Smooth muscle cell (in vitro differentiated cells): Measurements from ENCODE around the gene SLIT3. TPM values are rescaled to one million over a fixed set of nuclear protein-coding genes. Genes with fewer than 3 reads are reported as not detected.

Experiments used
- DNase-seq: peaks from one replicate; lab custom pipeline; 2025; ENCODE audit not compliant: unreplicated experiment; lab: John Stamatoyannopoulos, UW
- H2AFZ ChIP-seq: fragments of 200-600 bp; sonication (generic); 2 replicates; pipeline ENCODE4 v1.6.0; 2016; ENCODE audit warnings: antibody characterized with exemption, low read depth, mild to moderate bottlenecking
- H3F3A ChIP-seq: fragments of 200-600 bp; sonication (generic); 2 replicates; pipeline ENCODE4 v1.6.0; 2017; ENCODE audit warnings: antibody characterized with exemption, low read depth
- H3K27ac ChIP-seq: fragments of 200-600 bp; sonication (generic); 2 replicates; pipeline ENCODE4 v1.5.1; 2016; ENCODE audit warnings: low read depth, mild to moderate bottlenecking
- H3K27me3 ChIP-seq: fragments of 200-600 bp; sonication (generic); 2 replicates; pipeline ENCODE4 v1.6.1; 2016; ENCODE audit warnings: low read depth, mild to moderate bottlenecking
- H3K36me3 ChIP-seq: fragments of 200-600 bp; sonication (generic); 2 replicates; pipeline ENCODE4 v1.5.1; 2016; ENCODE audit warnings: low read depth
- H3K4me1 ChIP-seq: fragments of 200-600 bp; sonication (generic); 2 replicates; pipeline ENCODE4 v1.5.1; 2016; ENCODE audit warnings: low read depth
- H3K4me2 ChIP-seq: fragments of 200-600 bp; sonication (generic); 2 replicates; pipeline ENCODE4 v1.6.0; 2016; ENCODE audit warnings: mild to moderate bottlenecking
- H3K4me3 ChIP-seq: fragments of 200-600 bp; sonication (generic); 2 replicates; pipeline ENCODE4 v1.5.1; 2016; ENCODE audit warnings: mild to moderate bottlenecking
- H3K79me2 ChIP-seq: fragments of 200-600 bp; sonication (generic); 2 replicates; pipeline ENCODE4 v1.6.0; 2016; ENCODE audit warnings: low read depth, mild to moderate bottlenecking
- H3K9ac ChIP-seq: fragments of 200-600 bp; sonication (generic); 2 replicates; pipeline ENCODE4 v1.6.0; 2016; ENCODE audit warnings: low read depth
- H3K9me3 ChIP-seq: fragments of 200-600 bp; sonication (generic); replicated peaks from 2 replicates; pipeline ENCODE4 v1.5.1; 2016; ENCODE audit warnings: low read depth
- H4K20me1 ChIP-seq: fragments of 200-600 bp; sonication (generic); 2 replicates; pipeline ENCODE4 v1.6.0; 2016; ENCODE audit warnings: low read depth
- WGBS: methylation state at CpG from one replicate; pipeline ENCODE4 v1.1.7; 2016; ENCODE audit warnings: low lambda C conversion rate; 5-methylcytosine and 5-hydroxymethylcytosine counted together
- polyA plus RNA-seq: library from polyadenylated mRNA; unstranded; fragments of >200 nt; fragmentation: Nextera tagmentation; extraction: Ambion mirVana; gene quantifications from 2 replicates; pipeline ENCODE4 v1.2.1, GENCODE V29; 2016
- total RNA-seq: library from RNA; depleted of rRNA; stranded (reverse); fragments of >200 nt; gene quantifications from 2 replicates; pipeline ENCODE4 v1.2.3, GENCODE V29; 2014
- TF ChIP-seq, protein P1 (sequence below): fragments of 200-600 bp; sonication (generic); IDR thresholded peaks from 2 replicates; pipeline ENCODE4 v1.5.1; 2017; ENCODE audit warnings: borderline replicate concordance, mild to moderate bottlenecking, antibody characterized with exemption; ENCODE audit not compliant: insufficient read depth, poor library complexity, severe bottlenecking

SLIT3 gene
- total and polyA plus RNA-seq, 2 experiments from 2014 or later: 25.4 to 29.5 TPM

DNA sequence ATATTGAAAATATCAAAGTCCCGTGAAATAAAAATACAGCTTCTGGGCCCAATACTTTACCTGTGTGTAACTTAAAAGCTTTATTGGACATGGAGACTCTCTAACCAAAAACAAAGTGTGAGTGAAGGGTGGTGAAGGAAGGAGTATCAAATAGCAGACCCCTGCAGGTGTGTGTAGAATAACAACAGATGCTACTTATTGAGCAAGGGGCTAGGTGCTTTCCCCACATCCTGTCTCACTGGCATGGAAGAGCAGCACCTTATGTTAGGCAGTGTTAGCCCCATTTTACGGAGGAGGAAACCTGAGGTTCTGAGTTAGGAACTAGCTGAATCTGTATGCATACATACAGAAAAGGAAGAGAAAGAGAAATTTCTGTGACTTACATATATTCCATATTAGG lies 21.8 kb downstream of the SLIT3 start:
- no peak overlapping the region for H3K27ac ChIP-seq
- no peaks in the 10 kb centered on the region for H3K9me3 ChIP-seq
- no peak for DNase-seq
- H3K79me2 ChIP-seq: no peaks in the 10 kb centered on the region
- WGBS: 91% methylated on average over 2 of the region's 2 CpGs
- H3K4me1 ChIP-seq: no peaks in the 10 kb centered on the region
- H3K9ac ChIP-seq: no peak overlapping the region
- H3K27me3 ChIP-seq: no peaks in the 10 kb centered on the region
- TF ChIP-seq, protein P1, sequence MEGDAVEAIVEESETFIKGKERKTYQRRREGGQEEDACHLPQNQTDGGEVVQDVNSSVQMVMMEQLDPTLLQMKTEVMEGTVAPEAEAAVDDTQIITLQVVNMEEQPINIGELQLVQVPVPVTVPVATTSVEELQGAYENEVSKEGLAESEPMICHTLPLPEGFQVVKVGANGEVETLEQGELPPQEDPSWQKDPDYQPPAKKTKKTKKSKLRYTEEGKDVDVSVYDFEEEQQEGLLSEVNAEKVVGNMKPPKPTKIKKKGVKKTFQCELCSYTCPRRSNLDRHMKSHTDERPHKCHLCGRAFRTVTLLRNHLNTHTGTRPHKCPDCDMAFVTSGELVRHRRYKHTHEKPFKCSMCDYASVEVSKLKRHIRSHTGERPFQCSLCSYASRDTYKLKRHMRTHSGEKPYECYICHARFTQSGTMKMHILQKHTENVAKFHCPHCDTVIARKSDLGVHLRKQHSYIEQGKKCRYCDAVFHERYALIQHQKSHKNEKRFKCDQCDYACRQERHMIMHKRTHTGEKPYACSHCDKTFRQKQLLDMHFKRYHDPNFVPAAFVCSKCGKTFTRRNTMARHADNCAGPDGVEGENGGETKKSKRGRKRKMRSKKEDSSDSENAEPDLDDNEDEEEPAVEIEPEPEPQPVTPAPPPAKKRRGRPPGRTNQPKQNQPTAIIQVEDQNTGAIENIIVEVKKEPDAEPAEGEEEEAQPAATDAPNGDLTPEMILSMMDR: no peak
- H4K20me1 ChIP-seq: no peaks in the 10 kb centered on the region
- no peaks in the 10 kb centered on the region for H3K36me3 ChIP-seq
- H3F3A ChIP-seq: no peaks in the 10 kb centered on the region
- H3K4me2 ChIP-seq: no peak overlapping the region
- H2AFZ ChIP-seq: no peak overlapping the region
- H3K4me3 ChIP-seq: no peak overlapping the region

DNA sequence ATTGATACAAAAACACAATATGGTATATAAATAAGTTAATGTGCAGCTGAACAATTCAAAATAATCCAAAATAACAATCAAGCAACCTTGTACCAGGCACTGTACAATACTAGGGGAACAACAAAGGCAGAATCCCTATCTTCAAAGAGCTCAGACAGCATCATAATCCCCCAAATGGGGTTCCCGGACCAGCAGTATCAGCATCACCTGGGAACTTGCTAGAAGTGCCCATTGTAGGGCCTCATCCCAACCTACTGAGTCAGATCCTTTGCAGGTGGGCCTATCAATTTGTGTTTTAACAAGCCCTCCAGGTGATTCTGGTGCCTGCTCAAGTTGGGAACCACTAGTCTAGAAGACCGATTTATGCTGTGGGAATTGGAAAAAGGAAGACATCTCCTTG lies 27.1 kb downstream of the SLIT3 start:
- WGBS: 98% methylated on average over 2 of the region's 2 CpGs
- H3K9ac ChIP-seq: no peak overlapping the region
- H3K9me3 ChIP-seq: no peaks in the 10 kb centered on the region
- DNase-seq: no peak
- H3K27ac ChIP-seq: no peak overlapping the region
- no peak overlapping the region for H3K4me2 ChIP-seq
- H3K4me1 ChIP-seq: no peaks in the 10 kb centered on the region
- no peaks in the 10 kb centered on the region for H3F3A ChIP-seq
- no peak overlapping the region for H3K4me3 ChIP-seq
- H3K79me2 ChIP-seq: no peaks in the 10 kb centered on the region
- no peak overlapping the region for H2AFZ ChIP-seq
- no peaks in the 10 kb centered on the region for H3K36me3 ChIP-seq
- no peaks in the 10 kb centered on the region for H4K20me1 ChIP-seq
- TF ChIP-seq, protein P1: no peak
- no peaks in the 10 kb centered on the region for H3K27me3 ChIP-seq

DNA sequence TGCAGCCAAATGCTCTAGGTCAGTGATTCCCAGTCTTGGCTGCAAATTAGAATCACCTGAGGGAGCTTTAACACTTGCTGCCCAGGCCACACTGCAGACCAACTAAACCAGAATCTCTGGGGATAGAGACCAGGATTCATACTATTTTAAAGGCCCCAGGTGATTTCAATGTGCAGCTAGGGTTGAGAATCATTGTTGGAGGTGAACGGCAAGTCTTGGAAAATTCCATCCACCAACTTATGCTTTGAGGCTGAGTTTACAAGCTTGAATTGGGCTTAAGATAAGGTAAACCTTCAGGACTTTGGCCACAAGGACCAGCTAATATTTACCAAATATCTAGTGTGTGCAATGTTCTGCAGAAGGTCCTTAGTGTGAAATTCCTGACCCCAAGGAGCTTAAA lies 27.5 kb downstream of the SLIT3 start:
- TF ChIP-seq, protein P1: no peak
- H4K20me1 ChIP-seq: no peaks in the 10 kb centered on the region
- no peak overlapping the region for H3K27ac ChIP-seq
- DNase-seq: no peak
- no peak overlapping the region for H2AFZ ChIP-seq
- no peaks in the 10 kb centered on the region for H3K36me3 ChIP-seq
- H3F3A ChIP-seq: no peaks in the 10 kb centered on the region
- no peaks in the 10 kb centered on the region for H3K27me3 ChIP-seq
- no peak overlapping the region for H3K4me3 ChIP-seq
- WGBS: 100% methylated on average over 1 of the region's 1 CpG
- H3K79me2 ChIP-seq: no peaks in the 10 kb centered on the region
- H3K9ac ChIP-seq: no peak overlapping the region
- H3K9me3 ChIP-seq: no peaks in the 10 kb centered on the region
- no peaks in the 10 kb centered on the region for H3K4me1 ChIP-seq
- no peak overlapping the region for H3K4me2 ChIP-seq

DNA sequence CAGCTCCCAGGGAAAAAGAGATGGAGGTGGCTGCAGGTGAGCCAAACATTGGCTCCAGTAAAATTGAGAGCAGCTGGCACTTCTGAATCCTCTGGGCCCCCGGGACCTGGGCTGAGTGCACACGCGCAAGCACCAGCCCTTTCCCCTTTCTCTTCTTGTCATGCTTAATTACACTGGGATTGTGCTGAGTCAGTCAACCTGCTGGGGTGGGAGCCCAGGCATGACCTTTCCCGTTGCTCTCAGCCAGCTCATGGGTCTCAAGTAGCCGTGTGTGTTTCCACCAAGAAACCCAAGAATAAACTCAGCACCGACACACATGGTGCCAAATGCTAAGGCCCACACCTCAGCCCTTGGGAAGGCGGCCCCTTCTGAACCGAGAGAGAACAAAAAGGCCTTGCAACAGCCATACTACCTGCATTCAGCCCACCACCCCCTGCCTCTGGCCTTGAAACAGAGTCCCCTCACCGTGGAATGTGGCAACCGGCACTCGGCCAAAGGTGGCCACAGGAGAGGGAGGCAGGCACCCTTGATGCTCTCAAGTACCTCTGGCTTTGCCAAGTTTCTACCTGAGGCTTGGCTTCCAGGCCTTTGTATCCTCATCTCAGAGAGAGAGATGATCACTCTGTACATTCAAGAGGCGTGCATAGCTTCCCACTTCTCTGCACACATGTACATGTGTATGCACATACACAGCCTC lies 28.1 kb downstream of the SLIT3 start:
- Histone ChIP-seq H3K79me2 (no peaks in the 10 kb centered on the region), H3K27ac (no peak overlapping the region), H3K9ac (no peak overlapping the region), H3K4me3 (no peak overlapping the region), H3F3A (no peaks in the 10 kb centered on the region), H2AFZ (no peak overlapping the region), H4K20me1 (no peaks in the 10 kb centered on the region), H3K4me2 (no peak overlapping the region), H3K9me3 (no peaks in the 10 kb centered on the region), H3K36me3 (no peaks in the 10 kb centered on the region), H3K27me3 (no peaks in the 10 kb centered on the region), H3K4me1 (no peaks in the 10 kb centered on the region)
- TF ChIP-seq, protein P1: no peak
- DNase-seq: no peak
- 90% methylated on average over 12 of the region's 12 CpGs for WGBS
